Esophagus muscularis mucosa (tissue), 4 donors: Measurements from ENCODE around the gene CSNK1D.
"Not testable (repeated sequence)": the region's sequence is repeated elsewhere in the genome, so short reads cannot be mapped to it uniquely, and the experiment has no call there.

Source experiments
- EP300 ChIP-seq: sonication (generic); formaldehyde crosslinking; IDR thresholded peaks from one replicate; pipeline ENCODE4 v1.6.1; 2017; ENCODE audit warnings: antibody characterized with exemption
- POLR2A ChIP-seq: fragments of 450-650 bp; IDR thresholded peaks from one replicate; pipeline ENCODE4 v1.6.1; 2017; ENCODE audit warnings: antibody characterized with exemption, moderate library complexity, mild to moderate bottlenecking, low read depth
- TF ChIP-seq, protein P1 (sequence below), 3 experiments: fragments of 200-600 bp in 2 of 3; fragments of 450-650 bp in 1 of 3; sonication (generic) in 2 of 3; IDR thresholded peaks; one replicate each; pipeline ENCODE4 v1.5.1; 2017 to 2019; ENCODE audit warnings: antibody characterized with exemption in 3 of 3, mild to moderate bottlenecking in 2 of 3, moderate library complexity in 1 of 3

DNA sequence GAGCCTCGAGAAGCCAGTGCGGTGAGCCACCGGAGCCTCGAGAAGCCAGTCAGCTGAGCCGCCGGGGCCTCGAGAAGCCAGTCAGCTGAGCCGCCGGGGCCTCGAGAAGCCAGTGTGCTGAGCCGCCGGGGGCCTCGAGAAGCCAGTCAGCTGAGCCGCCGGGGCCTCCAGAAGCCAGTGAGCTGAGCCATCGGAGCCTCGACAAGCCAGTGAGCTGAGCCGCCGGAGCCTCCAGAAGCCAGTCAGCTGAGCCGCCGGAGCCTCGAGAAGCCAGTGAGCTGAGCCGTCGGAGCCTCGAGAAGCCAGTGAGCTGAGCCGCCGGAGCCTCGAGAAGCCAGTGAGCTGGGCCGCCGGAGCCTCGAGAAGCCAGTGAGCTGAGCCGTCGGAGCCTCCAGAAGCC is 18.8 kb downstream of the CSNK1D start:
- TF ChIP-seq POLR2A, EP300: not testable (repeated sequence)
- TF ChIP-seq, protein P1, sequence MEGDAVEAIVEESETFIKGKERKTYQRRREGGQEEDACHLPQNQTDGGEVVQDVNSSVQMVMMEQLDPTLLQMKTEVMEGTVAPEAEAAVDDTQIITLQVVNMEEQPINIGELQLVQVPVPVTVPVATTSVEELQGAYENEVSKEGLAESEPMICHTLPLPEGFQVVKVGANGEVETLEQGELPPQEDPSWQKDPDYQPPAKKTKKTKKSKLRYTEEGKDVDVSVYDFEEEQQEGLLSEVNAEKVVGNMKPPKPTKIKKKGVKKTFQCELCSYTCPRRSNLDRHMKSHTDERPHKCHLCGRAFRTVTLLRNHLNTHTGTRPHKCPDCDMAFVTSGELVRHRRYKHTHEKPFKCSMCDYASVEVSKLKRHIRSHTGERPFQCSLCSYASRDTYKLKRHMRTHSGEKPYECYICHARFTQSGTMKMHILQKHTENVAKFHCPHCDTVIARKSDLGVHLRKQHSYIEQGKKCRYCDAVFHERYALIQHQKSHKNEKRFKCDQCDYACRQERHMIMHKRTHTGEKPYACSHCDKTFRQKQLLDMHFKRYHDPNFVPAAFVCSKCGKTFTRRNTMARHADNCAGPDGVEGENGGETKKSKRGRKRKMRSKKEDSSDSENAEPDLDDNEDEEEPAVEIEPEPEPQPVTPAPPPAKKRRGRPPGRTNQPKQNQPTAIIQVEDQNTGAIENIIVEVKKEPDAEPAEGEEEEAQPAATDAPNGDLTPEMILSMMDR (IDR thresholded peaks at IDR 0.05), result not testable (repeated sequence)
